Measurements from ENCODE around the gene LY6G6D.

LY6G6D gene

DNA sequence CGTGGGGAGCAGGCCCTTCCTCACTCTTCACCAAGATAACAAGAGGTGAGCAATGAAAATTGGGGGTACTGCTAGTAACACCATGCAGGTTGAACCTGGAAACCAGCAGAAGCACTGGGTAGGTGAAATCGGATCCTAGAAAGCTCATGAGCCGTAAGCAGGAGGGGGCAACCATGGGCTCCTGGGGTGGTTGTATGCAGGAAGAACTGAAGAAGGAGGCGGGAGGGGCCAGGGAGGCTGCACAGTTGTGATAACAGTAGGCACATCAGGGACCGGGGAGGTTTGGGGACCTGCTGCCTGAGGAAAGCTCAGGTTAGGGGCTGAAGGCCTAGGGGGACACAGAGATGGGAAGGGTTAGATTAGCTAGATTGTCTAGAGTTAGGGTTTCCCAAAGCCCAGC lies 28.7 kb upstream of the LY6G6D start:
- no peaks in the 10 kb centered on the region for H3K9me3 Mint-ChIP-seq
- H3K27me3 Mint-ChIP-seq (ENCODE audit: low read depth, poor library complexity): peaks cover 12% of the 10 kb centered on the region
- H3K27ac Mint-ChIP-seq: peak overlapping the region; percentile 88
- DNase-seq: no peak
- peaks cover 48% of the 10 kb centered on the region for H3K36me3 Mint-ChIP-seq (ENCODE audit: low read depth)
- H3K4me1 Mint-ChIP-seq: peaks cover 34% of the 10 kb centered on the region
- TF ChIP-seq, protein P1, sequence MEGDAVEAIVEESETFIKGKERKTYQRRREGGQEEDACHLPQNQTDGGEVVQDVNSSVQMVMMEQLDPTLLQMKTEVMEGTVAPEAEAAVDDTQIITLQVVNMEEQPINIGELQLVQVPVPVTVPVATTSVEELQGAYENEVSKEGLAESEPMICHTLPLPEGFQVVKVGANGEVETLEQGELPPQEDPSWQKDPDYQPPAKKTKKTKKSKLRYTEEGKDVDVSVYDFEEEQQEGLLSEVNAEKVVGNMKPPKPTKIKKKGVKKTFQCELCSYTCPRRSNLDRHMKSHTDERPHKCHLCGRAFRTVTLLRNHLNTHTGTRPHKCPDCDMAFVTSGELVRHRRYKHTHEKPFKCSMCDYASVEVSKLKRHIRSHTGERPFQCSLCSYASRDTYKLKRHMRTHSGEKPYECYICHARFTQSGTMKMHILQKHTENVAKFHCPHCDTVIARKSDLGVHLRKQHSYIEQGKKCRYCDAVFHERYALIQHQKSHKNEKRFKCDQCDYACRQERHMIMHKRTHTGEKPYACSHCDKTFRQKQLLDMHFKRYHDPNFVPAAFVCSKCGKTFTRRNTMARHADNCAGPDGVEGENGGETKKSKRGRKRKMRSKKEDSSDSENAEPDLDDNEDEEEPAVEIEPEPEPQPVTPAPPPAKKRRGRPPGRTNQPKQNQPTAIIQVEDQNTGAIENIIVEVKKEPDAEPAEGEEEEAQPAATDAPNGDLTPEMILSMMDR (IDR thresholded peaks at IDR 0.05): no peak
- no peak overlapping the region for H3K4me3 Mint-ChIP-seq

DNA sequence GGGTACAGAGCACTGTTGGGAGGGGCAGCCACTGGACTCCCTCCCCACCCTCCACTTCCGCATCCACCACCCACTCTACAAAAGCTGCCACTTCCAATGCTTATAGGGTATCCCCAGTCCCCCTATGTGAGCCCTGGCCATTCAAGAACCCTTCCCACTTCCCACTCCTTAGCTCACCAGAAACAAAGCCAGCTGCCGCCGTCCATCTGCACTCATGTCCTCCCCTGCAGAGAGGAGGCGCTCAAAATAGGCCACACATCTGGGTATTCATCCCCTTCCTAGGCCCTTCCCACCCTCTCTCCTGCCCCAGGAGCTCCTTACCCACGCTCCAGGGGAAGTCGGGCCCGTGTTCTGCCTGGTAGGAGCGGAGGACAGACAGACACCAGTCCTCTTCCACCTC lies 27.8 kb upstream of the LY6G6D start:
- DNase-seq: no peak
- TF ChIP-seq, protein P1 (IDR thresholded peaks at IDR 0.05): no peak
- no peak overlapping the region for H3K4me3 Mint-ChIP-seq
- H3K27me3 Mint-ChIP-seq (ENCODE audit: low read depth, poor library complexity): peaks cover 4% of the 10 kb centered on the region
- no peaks in the 10 kb centered on the region for H3K9me3 Mint-ChIP-seq
- H3K27ac Mint-ChIP-seq: no peak overlapping the region
- H3K4me1 Mint-ChIP-seq: peaks cover 27% of the 10 kb centered on the region
- peaks cover 51% of the 10 kb centered on the region for H3K36me3 Mint-ChIP-seq (ENCODE audit: low read depth)

DNA sequence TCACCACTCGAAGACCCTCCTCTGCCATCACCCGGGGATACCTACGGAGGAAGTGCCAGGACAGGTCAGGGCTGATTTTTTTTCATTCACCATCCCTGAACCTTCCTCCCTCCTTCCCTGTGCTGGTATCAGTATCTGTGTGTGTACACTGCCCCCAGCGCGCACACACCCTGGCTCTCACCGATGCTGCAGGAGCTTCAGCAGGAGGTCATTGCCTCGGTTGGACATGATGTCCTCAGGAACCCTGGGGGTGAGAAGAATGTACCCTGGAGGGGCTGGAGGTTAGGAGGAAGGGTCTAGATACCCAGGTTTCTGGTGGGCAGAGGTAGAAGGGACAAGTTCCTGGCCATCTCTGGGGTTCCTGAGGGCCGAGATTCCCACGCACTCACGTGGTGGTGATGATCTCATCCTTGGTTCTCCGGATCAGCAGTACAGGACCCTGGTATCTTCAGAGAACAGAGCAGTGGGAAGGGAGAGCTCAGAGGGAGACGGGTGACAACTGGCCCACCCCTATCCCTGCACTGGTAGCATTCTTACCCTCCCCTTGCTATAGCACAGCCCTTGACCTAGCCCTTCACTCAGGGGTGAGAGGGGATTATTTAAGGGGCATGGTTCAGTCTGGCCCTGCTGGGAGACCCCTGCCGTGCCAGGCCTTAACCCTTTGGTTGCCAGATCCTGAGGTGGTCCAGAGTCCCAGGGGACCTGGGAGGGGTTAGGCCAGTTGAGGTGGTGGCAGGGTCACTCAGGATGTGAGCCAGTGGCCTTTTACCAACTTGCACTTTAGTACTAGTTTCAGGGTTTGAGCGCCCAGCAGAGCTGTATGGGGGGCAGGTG lies 27.1 kb upstream of the LY6G6D start:
- peak overlapping the region; percentile 64 for H3K27ac Mint-ChIP-seq
- no peak overlapping the region for H3K4me3 Mint-ChIP-seq
- TF ChIP-seq, protein P1 (IDR thresholded peaks at IDR 0.05): no peak
- H3K9me3 Mint-ChIP-seq: no peaks in the 10 kb centered on the region
- peaks cover 3% of the 10 kb centered on the region for H3K27me3 Mint-ChIP-seq (ENCODE audit: low read depth, poor library complexity)
- H3K4me1 Mint-ChIP-seq: peaks cover 22% of the 10 kb centered on the region
- H3K36me3 Mint-ChIP-seq (ENCODE audit: low read depth): peaks cover 59% of the 10 kb centered on the region
- no peak for DNase-seq

DNA sequence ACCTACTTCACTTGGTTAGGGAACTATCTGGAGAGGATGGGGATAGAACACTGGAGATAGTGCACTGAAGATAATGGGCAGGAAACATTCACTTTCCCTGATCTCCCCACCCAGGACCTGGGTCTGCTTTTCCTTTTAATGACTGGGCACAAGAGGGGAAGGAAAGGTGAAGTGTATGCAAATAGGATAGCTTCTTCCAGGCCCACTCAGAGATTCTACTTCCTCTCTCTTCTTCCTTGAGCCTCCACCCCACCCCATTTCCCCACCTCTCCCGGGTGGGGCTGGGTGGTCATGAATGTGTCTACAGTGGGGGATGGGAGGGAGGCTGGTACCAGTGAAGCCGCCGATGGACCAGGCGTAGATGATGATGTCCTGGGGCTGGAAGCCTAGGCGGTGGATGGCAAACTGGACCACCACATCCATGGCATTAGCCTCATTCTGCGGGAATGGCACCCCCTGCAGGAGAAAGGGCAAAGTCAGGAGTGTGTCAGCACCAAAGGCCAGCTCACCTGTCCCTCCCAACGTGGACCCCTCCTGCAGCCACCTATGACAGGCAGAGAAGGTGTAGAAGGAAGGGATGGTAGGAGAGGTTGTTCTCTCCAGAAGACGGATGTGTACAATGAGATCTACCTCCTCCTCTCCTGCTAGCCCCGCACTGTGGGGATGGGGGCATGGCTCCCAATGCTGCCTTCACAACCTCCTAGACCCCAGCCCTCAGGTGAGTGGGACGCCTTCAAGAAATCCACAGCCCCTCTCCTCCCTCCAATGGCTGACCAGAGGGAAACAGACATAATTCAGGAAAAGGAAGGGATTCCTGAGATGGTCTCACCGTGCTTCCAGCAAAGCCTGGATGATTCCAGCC lies 25.7 kb upstream of the LY6G6D start:
- Mint-ChIP-seq H3K27ac (peak overlapping the region; percentile 97), H3K27me3 (ENCODE audit: low read depth, poor library complexity) (no peaks in the 10 kb centered on the region), H3K4me3 (no peak overlapping the region), H3K4me1 (peaks cover 13% of the 10 kb centered on the region), H3K36me3 (ENCODE audit: low read depth) (peaks cover 66% of the 10 kb centered on the region), H3K9me3 (no peaks in the 10 kb centered on the region)
- DNase-seq: no peak
- TF ChIP-seq, protein P1 (IDR thresholded peaks at IDR 0.05): peak; percentile 24

DNA sequence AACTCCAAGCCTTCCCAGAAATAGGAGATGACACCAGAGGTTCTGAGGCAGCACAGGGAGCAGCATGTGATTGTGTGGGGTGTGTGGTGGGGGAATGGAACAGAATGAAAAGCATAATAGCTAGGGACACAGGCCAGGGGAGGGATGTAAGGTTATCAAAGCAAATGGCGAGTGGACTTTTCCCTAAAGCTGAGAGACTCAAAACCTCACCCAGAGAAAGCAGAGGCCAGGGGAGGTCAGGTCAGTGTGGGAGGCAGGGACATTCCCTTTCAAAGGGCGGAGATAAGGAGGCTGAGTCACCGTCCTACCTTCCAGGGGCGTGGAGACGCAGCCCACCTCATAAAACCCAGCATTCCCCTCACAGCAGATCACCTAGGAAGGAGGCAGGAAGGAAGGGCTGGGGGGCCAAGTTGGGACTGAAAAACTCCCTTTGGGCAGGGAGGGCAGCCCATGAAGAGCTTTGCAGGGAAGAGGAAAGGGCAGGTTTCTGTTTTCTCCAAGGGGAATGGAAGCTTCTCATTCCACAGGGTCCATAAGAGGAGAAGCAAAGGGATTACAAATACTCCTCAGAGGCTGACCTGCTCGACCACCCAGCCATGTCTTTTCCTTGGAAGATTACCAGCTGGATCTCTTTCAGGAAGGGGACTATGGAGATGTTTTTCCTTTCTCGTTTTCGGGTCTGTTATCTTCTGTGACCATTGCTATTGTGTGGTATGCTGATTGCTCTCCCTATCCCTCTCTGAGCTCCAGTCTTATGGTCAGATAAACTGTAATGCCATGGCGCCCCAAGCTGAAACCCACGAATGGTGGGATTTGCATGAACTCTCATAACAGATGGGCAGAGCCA lies 24.7 kb upstream of the LY6G6D start:
- DNase-seq: no peak
- Mint-ChIP-seq H3K9me3 (no peaks in the 10 kb centered on the region), H3K36me3 (ENCODE audit: low read depth) (peaks cover 65% of the 10 kb centered on the region), H3K27ac (peak overlapping the region; percentile 97), H3K27me3 (ENCODE audit: low read depth, poor library complexity) (no peaks in the 10 kb centered on the region), H3K4me1 (peaks cover 13% of the 10 kb centered on the region), H3K4me3 (peak overlapping the region; percentile 29)
- TF ChIP-seq, protein P1 (IDR thresholded peaks at IDR 0.05): no peak

All from nephron progenitor cell (in vitro differentiated cells).